Activated CD4-positive, alpha-beta T cell treated with anti-CD3 and anti-CD28 coated beads for 1 hour (primary cell): ENCODE data around the gene RNF144B.
"Not testable (repeated sequence)": the region's sequence is repeated elsewhere in the genome, so short reads cannot be mapped to it uniquely, and the experiment has no call there.

Source experiments
- DNase-seq: peaks from one replicate; pipeline ENCODE4 v3.0.0-alpha.2; 2020

The RNF144B gene

DNA sequence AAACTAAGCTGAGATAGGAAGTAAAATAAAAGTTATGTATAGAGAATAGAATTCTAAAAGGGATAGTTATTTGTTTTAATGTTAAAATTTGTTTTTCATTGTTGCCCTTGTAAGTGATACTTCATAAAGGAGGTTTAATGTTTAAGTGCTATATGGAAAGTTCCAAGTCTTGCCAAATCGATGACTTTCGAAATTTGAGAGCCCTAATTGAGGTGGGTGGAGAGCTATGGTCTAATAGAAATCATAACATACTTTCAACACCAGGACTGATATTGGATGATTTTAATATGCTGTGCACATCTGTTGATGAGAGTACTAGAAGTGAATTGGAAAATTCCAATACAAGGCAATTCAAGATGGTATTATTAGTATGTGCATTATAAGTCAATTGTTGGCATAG lies 64.6 kb downstream of the RNF144B start:
- no peak for DNase-seq

DNA sequence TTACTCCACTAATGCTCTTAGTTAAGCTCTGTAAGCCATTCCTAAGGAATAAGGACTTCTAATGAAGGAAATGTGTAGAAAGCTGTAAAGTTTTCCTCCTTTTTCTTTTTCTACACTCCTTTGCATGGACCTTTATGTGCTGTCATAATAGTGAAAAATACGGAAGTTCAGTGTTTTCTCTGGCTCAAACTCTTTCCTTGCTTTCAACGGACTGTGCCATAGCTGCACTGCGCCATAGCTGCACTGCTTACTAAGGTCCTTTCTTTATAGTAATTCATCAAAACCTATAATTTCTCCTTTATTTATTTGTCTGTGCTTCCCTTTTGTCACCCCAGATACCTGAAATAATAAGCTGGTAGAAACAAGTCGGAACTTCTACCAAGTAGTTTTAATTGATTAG lies 67.3 kb downstream of the RNF144B start:
- DNase-seq, result no peak

DNA sequence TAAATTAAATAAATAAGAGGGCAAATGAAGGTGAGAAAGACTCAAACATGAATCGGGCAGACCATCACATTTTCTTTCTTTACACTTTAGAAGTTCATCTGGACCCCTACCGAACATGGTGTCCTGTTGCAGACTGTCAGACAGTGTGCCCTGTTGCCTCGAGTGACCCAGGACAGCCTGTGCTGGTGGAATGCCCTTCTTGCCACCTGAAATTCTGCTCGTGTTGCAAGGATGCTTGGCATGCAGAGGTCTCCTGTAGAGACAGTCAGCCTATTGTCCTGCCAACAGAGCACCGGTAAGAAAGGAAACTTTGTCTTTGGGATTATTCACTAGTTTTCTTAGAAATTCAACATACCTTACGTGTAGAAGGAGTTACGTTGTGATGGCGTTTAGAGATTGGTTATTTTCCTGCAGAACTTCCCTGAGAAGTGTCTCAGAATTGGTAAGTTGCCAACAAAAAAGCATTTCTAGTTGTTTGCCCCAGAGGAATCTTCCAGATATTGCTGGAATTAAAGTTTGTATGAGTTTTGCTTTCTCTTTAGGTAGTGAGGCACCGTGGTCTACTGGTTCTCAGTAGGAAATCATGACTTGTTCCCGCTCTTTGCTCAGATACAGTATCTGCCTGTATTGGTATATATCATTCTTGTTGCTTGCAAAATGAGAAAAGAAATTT lies 70.1 kb downstream of the RNF144B start:
- no peak for DNase-seq

DNA sequence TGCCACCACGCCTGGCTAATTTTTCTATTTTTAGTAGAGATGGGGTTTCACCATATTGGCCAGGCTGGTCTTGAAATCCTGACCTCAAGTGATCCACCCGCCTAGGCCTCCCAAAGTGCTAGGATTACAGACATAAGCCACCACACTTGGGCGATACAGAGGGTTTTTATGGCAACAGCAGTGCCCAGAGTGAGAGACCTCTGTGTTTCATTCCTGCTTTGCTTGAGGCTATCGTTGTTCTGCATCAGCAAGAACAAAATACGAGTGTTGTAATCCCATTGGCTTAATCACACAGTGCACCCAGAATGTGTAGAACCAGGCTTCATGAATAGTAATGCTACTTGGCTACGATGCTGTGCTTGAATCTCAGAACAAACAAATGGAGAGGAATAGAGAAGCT lies 70.9 kb downstream of the RNF144B start:
- not testable (repeated sequence) for DNase-seq

DNA sequence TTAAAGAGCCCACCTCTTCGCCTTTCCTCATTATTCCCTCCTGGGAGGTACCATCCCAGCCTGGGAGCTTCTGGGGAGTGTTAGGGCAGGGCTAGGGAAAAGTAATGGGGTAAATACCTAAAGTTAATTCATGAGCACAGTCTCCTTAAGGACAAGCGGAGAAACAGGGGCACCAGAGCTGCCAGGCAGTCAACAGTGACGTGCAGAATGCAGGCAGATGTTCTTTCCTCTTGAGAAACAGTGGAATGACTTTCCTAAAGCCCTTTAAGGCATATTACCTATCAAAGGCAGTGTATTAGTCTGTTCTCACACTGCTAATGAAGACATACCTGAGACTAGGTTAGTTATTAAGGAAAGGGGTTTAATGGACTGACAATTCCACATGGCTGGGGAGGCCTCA lies 76.3 kb downstream of the RNF144B start:
- DNase-seq, result no peak

DNA sequence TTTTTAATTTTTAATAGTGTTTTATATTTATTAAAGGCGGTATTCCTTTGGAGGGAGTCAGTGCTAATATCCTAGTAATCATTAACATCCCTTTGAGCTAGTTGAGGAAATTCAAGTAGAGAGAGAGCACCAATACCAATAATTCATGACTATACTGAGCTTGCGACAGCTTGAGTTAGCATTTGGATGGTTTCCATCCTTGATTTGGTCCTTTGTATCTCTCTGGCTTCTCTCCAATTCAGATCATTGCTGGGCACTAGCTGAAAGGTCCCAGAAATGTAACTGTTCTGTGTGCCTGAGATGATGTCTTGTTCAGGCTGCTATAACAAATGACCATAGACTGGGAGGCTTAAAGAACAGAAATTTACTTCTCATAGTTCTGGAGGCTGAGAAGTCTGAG lies 77.0 kb downstream of the RNF144B start:
- DNase-seq, result no peak

DNA sequence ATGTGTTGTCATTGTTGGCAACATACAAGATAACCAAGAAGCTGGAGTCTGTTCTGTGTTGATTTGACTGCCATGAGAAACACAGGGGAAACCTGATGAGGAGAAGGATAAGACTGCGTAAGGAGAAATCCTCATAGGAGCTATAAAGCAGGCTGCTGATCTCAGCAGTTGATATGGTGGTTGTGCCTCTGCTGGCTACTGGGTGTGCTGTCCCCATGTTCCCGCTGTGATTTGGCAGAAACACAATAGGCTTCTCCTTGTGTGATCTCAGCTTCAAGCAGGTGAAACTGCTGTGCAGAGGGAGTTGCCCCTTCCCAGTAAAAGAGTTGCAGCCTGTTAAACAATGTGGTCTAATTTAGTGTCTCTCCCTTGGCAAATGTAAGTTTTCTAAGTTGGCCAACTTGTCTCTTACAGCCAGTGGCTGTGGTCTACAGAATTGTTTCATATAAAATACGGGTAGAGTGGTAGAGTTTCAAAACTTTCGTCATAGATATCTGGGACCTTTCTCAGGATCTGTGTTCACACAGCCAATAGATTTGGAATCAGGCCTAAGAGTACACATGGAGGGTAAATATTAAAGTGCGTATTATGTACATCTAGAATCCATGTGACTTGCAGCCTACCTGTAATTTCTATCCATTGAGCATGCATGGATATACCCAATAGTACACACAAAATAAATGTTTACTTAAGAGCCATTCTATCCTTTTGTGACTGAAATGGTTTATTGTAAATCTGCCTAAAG lies 78.4 kb downstream of the RNF144B start:
- no peak for DNase-seq

DNA sequence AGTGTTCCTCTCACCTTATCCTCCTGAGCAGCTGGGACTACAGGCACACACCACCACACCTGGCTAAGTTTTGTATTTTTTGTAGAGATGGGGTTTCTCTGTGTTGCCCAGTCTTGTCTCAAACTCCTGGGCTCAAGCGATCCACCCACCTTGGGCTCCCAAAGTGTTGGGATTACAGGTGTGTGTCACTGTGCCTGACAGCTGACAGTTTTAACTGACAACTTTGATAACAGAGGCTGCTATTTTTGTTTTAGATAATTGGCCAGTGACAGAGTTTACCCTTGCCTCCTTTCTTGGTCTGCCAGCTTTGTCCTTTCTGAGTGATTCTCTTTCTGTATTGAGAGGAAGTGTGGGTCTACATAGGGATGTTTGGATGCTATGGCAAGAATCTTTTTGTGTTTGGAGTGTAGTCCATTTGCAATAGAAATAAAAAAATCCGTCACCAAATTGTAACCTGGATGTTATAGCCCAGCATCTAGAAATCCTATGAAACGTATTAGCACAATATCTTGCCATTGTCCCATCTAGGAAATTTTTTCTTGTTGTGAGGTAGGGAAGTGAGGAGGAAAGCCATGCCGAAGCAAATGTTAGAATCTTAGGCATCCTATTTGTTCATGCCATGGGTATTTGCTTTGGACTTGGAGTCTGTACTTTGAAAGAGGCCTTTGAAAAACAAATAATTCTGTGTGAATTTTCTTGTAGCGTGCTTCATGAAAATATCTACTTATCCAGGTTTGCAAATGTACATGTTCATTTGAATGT lies 80.8 kb downstream of the RNF144B start:
- no peak for DNase-seq

DNA sequence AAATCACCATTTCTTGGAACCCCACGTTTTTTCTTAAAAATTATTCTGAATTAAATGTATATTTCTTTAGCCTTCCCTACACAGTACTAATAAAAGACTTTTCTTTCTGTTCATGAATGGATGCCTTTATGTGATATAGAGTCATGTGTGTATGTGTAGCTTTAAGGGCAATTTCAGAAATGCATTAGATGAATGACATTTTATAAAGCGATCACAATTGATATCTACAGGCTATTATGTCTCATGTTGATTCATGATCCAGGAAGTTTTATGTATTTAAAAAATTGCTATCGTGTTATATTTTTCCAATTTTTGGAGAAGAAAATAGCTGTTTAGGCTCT lies 81.3 kb downstream of the RNF144B start:
- DNase-seq, result no peak

DNA sequence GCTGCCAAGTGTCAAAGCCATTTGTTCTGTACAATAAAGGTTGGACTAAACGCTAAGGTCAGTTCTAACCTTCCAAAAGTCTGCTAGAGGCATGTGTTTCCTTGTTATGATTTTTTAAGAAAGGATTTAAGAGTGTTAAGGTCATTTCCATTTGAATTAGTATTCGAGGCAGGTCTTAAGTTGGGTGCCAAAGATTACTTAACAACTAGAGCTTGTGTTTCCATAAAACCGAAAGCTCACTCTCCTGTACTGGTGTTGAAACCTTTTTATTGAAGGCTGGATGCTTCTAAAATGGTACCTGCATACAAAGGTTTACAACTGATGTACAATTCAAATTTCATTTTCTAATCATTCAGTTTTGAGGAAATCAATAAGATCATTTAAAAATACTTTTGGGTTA lies 82.4 kb downstream of the RNF144B start:
- no peak for DNase-seq

DNA sequence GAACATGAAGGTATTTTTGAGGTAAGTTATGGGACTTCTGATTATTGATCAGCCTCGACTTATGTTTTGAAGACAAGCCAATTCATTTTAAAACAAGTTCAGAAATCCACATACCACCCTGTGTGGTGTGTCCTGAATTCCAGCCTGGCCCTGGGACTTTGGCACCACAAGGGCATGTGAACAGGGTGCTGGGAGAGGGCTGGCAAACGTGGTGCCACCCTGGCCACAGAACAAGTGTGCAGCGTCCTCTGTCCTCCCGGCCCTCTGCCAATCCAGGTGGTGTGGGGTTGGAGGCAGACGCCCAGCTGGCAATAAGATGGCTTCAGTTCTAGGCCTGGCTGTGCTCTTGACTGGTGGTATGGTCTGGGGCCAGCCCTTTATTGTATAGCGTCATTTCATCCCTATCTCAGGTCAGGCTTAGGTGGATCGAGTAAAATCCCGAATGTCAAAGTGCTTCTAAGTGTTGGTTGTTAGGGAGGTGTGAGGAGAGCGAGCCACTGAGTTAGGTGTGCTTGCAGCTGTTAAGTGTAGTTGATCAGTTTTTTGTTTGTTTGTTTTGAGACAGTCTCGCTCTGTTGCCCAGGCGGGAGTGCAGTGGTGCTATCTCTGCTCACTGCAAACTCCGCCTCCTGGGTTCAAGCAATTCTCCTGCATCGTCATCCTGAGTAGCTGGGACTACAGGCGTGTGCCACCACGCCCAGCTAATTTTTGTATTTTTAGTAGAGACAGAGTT lies 84.2 kb downstream of the RNF144B start:
- DNase-seq, result no peak

DNA sequence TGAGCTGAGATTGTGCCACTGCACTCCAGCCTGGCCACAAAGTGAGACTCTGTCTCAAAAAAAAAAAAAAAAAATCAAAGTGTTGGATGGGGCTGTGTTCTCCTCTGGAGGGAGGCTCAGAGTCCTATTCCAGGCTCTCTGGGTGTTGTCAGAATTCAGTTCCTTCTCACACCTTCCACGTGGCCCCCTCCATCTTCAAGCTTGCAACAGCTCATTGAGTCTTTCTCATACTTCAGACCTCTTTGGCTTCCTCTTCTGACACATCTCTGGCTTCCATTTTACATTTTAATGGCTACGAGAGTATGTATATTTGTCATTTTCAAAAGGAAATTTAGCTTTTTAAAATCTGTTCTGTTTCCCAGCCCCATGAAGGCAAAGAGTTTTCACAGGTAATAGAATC lies 85.8 kb downstream of the RNF144B start:
- DNase-seq, result no peak

DNA sequence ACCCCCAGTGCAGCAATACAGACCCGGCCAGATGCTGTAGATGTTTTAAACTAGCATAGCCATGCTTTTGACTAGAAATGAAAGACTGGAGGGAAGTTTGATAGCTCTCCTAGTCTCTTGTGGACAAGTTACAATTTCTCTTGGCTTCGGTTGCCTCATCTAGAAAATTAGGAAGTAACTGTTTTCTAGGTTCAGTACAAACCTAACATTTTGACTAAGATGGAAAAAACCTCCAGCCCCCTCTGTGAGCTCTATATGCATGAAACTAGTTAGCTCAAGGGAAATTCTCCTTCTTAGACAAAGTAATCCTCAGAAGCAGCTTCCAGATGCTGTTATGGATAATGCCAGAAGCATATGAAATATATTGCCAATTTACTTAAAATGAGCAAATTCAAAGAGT lies 86.6 kb downstream of the RNF144B start:
- no peak for DNase-seq

DNA sequence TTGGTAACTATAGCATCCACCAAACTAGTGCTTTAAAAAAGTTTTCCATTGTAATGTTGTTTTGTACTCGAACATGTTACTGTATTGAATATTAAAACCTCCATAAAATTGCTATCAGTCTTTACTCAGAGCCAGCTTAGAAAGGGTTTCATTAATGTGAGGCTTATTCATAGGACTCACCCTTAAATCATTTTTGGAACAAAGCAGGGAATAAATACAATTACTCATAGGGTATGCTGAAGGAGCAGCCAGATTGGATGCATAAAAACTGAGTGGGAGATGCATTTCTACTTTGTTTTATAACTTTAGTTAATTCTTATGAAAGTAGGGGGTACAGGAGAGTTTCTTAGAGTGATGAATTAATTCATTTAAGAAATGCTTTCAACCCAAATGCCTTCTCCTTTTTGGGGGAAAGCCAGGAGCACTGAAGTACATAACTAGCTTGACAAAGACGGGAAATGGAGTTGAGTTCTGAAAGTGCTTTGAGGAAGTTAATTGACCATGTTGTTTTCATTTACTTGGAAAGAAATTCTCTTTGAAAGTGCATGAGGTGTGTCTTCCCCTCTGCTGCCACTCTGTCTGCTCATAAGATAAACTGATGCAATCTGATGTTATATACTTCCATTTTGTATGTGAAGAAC lies 90.3 kb downstream of the RNF144B start:
- DNase-seq, result no peak

DNA sequence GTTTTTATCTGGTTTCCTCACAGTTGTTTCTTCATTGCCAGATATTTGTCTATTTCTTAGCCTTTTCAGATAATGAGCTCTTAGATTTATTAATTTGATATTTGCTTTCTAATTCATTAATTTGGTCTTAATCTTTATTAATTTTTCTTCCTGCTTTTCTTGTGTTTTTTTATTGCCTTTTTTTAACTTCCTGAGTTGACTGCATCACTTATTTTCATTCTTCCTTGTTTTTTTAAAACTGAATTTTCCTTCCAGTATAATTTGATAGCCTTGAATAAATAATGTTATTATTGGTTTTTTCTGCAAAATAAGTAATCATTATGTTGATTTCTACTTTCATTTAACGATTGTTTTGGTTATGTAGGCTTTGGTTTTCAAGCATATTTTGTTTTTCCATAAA lies 91.5 kb downstream of the RNF144B start:
- no peak for DNase-seq

DNA sequence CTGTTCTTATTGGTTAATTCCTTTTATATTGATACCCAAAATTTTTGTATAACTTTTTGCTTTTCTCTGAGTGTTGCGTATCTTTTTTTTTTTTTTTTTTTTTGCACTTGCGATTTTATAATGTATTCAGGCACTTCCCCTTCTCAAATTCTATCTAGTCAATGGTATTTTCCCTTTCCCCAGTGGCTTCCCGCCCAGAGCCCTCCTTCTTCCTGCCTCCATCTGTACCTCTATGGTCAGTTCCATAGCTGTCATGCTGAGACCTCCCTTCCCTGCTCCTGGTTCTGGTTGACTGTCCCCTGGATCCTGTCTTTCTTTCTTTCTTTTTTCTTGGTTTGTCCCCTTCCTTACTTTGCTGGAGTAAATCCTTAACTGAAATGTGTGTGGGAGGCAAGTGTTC lies 94.7 kb downstream of the RNF144B start:
- no peak for DNase-seq

DNA sequence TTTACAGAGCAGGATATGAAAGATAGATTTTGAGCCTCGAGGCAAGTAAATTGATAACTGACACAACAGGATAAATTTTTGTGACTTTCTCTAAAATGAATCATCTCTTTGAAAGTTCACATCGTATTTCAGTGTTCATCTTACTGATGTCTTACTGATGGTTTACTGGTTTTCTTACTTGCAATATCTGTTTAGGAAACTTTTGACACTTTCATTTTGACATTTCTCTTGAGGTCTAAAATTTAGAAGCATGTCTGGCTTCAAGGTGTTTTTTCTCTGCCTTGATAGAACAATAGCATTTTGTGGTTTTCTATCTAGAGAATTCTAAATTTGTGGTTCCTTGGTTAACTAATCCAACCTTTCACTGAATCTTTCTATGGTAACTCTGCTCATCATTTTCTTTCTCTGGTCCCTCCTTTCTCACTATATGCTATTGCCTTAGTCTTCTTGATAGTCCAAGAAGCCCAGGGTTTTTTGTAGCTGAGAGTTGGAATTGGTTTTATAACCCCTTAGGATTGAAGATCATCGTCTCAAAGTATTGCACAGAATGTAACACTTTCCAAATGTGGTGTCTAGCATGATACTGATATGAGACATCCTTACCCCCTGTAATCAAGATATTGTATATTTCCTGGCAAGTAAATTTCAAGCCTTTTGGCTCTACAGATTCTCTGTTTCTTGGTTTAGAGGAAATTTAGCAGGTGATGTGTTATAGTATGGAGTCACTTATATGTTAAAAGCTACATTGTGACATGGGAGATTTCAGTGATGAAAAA lies 98.7 kb downstream of the RNF144B start:
- DNase-seq, result no peak

DNA sequence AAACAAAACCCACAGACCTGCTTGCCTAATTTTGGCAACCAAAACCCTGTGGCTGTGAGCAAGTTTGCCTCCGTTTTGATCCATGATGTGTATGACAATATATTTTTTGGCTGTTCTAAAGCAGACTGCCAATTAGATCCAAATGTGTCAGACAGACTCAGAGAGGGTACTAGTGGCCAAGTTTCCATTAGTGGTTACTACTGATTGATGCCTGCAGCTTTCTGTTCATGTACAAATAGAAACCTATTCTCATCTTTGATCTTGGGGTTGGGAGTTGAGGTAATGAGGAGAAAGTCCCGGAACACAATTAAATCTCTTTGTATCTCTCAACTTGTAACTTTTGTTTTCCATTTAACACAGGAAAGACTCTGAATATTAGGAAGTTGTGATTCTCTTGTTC lies 100.9 kb downstream of the RNF144B start:
- DNase-seq, result no peak

DNA sequence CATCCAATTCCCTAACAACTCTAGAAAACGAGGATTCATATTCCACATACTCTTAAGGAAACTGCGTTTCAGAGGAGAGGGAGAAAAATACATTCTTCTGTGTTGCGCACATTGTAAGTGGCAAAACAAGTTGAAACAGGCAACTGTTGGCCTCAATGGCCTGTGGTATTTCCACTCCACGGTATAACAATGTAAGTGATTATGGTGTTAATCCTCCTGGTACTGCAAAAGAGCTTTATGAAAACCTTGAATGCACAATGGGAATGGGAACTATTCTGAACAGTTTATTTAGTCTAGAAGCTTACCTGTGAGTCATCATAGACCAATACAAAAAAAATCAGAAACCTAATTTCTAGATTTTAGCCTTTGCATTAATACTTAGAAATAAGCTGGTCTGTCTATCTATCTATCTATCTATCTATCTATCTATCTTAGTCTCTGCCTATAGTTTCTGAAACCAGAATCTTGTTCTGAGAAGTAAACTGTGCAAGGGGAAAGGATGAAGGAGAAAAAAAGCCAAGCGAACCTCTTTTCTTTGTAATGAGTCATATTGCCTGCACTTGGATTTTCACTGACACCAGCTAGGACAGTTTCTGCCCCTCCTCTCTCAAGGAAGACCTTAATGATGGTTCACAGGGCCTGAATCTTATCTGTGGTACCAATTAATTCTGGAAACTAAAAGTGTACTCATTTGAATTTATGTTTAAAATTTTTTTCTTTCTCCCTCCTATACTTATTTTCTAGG lies 101.5 kb downstream of the RNF144B start:
- no peak for DNase-seq

DNA sequence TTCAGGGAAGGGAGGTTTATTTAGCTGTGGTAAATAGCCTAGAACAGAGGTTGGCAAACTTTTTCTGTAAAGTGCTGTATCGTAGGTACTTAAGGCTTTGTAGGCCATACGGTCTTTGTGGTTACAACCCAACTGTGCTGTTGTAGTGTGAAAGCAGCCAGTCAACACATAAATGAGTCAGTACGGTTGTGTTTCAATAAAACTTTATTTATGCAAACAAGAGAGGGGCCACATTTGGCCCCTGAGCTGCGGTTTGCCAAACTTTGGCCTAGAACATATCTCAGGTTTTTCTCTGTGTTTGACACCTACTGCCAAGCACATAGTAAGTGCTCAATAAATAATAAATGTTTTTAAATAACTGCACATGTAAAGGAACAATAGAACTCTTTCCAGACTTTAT lies 102.2 kb downstream of the RNF144B start:
- no peak for DNase-seq

DNA sequence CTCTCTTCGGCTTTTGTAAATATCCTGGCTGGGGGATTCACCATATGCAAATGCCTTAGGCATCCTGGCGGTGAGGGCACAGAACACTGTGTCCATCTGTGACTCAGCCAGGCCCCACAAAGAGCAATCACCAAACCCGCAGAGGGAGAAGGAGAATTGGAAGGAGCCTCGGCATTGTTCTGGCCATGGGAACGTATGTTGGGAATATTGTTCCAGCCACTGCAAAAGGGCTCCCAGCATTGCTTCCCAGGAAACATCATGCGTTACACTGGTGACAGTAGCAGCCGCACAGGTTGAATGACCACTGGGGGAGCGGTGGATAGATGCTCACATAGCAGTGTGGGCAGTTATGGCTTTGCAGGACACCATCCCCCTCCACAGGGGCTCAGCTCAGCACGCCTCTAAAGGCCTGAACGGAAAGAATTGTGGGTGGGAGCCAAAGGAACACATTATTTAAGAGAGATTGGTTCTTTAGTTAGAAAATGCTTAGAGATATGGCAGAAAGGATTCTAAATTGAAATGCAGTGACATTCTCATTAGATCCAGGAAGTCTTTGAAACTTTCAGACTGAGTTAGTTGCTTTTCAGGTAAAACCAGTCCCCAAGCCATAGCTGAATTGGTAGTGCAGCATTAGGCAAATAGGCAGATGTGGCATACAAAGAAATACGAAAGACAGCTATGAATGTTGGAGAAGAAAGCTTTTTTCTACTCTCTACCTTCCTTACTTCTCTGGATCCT lies 104.3 kb downstream of the RNF144B start:
- no peak for DNase-seq
